CD4-positive, alpha-beta T cell treated with Interferon alpha-2 for 1 hour (primary cell): ENCODE data around the gene CDHR2.
"Not testable (repeated sequence)": the region's sequence is repeated elsewhere in the genome, so short reads cannot be mapped to it uniquely, and the experiment has no call there.

Experiments used
- DNase-seq, 2 donors: peaks; one replicate each; pipeline ENCODE4 v3.0.0-alpha.2; 2020 to 2022

The CDHR2 gene

GRCh38 chr5:176575488-176576422 is 26.6 kb downstream of the CDHR2 start:
- DNase-seq: no peak

GRCh38 chr5:176577312-176578176 is 28.4 kb downstream of the CDHR2 start:
- no peak for DNase-seq

GRCh38 chr5:176578391-176578808 is 29.3 kb downstream of the CDHR2 start:
- DNase-seq: peak; percentile 44 to 56

- DNase-seq: no peak
Observed at GRCh38 chr5:176579323-176579722, 30.2 kb downstream of the CDHR2 start.

- no peak for DNase-seq
Observed at GRCh38 chr5:176581361-176581760, 32.2 kb downstream of the CDHR2 start.

GRCh38 chr5:176583076-176583475 is 33.9 kb downstream of the CDHR2 start:
- no peak for DNase-seq

- DNase-seq: no peak
Observed at GRCh38 chr5:176587398-176587797, 38.3 kb downstream of the CDHR2 start.

- DNase-seq: no peak
Observed at GRCh38 chr5:176588297-176588696, 39.2 kb downstream of the CDHR2 start.

GRCh38 chr5:176589039-176589769 is 40.1 kb downstream of the CDHR2 start:
- DNase-seq: no peak

- DNase-seq: no peak
Observed at GRCh38 chr5:176590035-176590717, 41.0 kb downstream of the CDHR2 start.

GRCh38 chr5:176591667-176592066 is 42.5 kb downstream of the CDHR2 start:
- not testable (repeated sequence) for DNase-seq

- no peak for DNase-seq
Observed at GRCh38 chr5:176592573-176592972, 43.4 kb downstream of the CDHR2 start.

- no peak for DNase-seq
Observed at GRCh38 chr5:176593273-176593869, 44.2 kb downstream of the CDHR2 start.

- DNase-seq: no peak
Observed at GRCh38 chr5:176594554-176594953, 45.4 kb downstream of the CDHR2 start.

GRCh38 chr5:176595386-176595943 is 46.3 kb downstream of the CDHR2 start:
- no peak for DNase-seq

- DNase-seq: no peak
Observed at GRCh38 chr5:176596069-176596644, 47.0 kb downstream of the CDHR2 start.

- DNase-seq: peak; percentile 68 to 80
Observed at GRCh38 chr5:176596689-176597416, 47.7 kb downstream of the CDHR2 start.

- DNase-seq: no peak
Observed at GRCh38 chr5:176597417-176598389, 48.6 kb downstream of the CDHR2 start.
